ENCODE data around the gene MOB3A.

GRCh38 chr19:2039959-2040646 lies 56.0 kb downstream of the MOB3A start:
- no peak for TF ChIP-seq CTCF (IDR thresholded peaks at IDR 0.05; ENCODE audit: low read depth, low read length)
- TF ChIP-seq EZH2phosphoT487 (IDR thresholded peaks at IDR 0.05; ENCODE audit: low read depth) = no peak

Data from OCI-LY3 (cell line).